WTC11 (cell line): ENCODE data around the gene LPP. TPM values are rescaled to one million over a fixed set of nuclear protein-coding genes. Genes with fewer than 3 reads are reported as not detected.

Source experiments
- ATAC-seq: fragments of 200-7000 bp; cut with Tn5 transposase; 2 replicates; pipeline ENCODE4 v1.10.0; 2021; ENCODE audit warnings: mild to moderate bottlenecking, moderate library complexity
- CTCF ChIA-PET: fragments of 300-600 bp; sonication (Branson Sonifier 250); formaldehyde crosslinking; loops from one replicate; lab custom pipeline; 2021; ENCODE audit warnings: antibody characterized with exemption; lab: Charles Lee
- POLR2A ChIA-PET: fragments of 350-600 bp; sonication (Branson Sonifier 250); formaldehyde crosslinking; loops from one replicate; lab custom pipeline; 2021; ENCODE audit warnings: antibody characterized with exemption; lab: Charles Lee
- DNase-seq: peaks from one replicate; pipeline ENCODE4 v3.0.0; 2021; ENCODE audit warnings: low spot score
- H3K27ac Mint-ChIP-seq: 2 replicates; pipeline ENCODE4 v1.8.0; 2021; ENCODE audit warnings: mixed read lengths
- H3K27me3 Mint-ChIP-seq: 2 replicates; pipeline ENCODE4 v1.8.0; 2021; ENCODE audit warnings: low read depth, mild to moderate bottlenecking, moderate library complexity, mixed read lengths
- H3K36me3 Mint-ChIP-seq: 2 replicates; pipeline ENCODE4 v1.8.0; 2021; ENCODE audit warnings: mixed read lengths
- H3K4me1 Mint-ChIP-seq: 2 replicates; pipeline ENCODE4 v1.8.0; 2022; ENCODE audit warnings: mixed read lengths
- H3K4me3 Mint-ChIP-seq: 2 replicates; pipeline ENCODE4 v1.8.0; 2021; ENCODE audit warnings: mild to moderate bottlenecking, moderate library complexity, mixed read lengths
- H3K9me3 Mint-ChIP-seq: 2 replicates; pipeline ENCODE4 v1.8.0; 2021; ENCODE audit warnings: mixed read lengths
- ATF1 ChIP-seq: sonication (generic); formaldehyde crosslinking; IDR thresholded peaks from 2 replicates; pipeline ENCODE4 v1.8.1; 2023; ENCODE audit warnings: mild to moderate bottlenecking, moderate library complexity, missing genetic modification reagents
- CBFB ChIP-seq: sonication (generic); formaldehyde crosslinking; IDR thresholded peaks from 2 replicates; pipeline ENCODE4 v1.8.1; 2022; ENCODE audit warnings: mild to moderate bottlenecking, low read depth, missing genetic modification reagents
- E2F1 ChIP-seq: sonication (generic); formaldehyde crosslinking; IDR thresholded peaks from 2 replicates; pipeline ENCODE4 v1.8.0; 2022; ENCODE audit warnings: mild to moderate bottlenecking, missing genetic modification reagents
- ESRRA ChIP-seq: sonication (generic); formaldehyde crosslinking; IDR thresholded peaks from 2 replicates; pipeline ENCODE4 v1.8.1; 2022; ENCODE audit warnings: mild to moderate bottlenecking, missing genetic modification reagents, borderline replicate concordance
- FOXJ3 ChIP-seq: sonication (generic); formaldehyde crosslinking; IDR thresholded peaks from 2 replicates; pipeline ENCODE4 v1.9.0; 2021; ENCODE audit warnings: missing genetic modification reagents, mild to moderate bottlenecking, borderline replicate concordance
- FOXP4 ChIP-seq: sonication (generic); formaldehyde crosslinking; IDR thresholded peaks from 2 replicates; pipeline ENCODE4 v1.8.0; 2022; ENCODE audit warnings: mild to moderate bottlenecking, missing genetic modification reagents
- NFATC4 ChIP-seq: fragments of 250-450 bp; sonication (Bioruptor Pico); IDR thresholded peaks from 2 replicates; pipeline ENCODE4 v1.9.0; 2021; ENCODE audit warnings: mild to moderate bottlenecking
- NR1H2 ChIP-seq: sonication (generic); formaldehyde crosslinking; IDR thresholded peaks from 2 replicates; pipeline ENCODE4 v1.9.0; 2021; ENCODE audit warnings: mild to moderate bottlenecking, moderate library complexity, missing genetic modification reagents
- NR2C2 ChIP-seq: sonication (generic); formaldehyde crosslinking; IDR thresholded peaks from 2 replicates; pipeline ENCODE4 v1.8.0; 2022; ENCODE audit warnings: mild to moderate bottlenecking, missing genetic modification reagents
- PREB ChIP-seq: sonication (generic); formaldehyde crosslinking; IDR thresholded peaks from 2 replicates; pipeline ENCODE4 v1.8.1; 2022; ENCODE audit warnings: mild to moderate bottlenecking, missing genetic modification reagents, moderate library complexity, borderline replicate concordance
- PRRX2 ChIP-seq: fragments of 250-450 bp; sonication (Bioruptor Pico); IDR thresholded peaks from 2 replicates; pipeline ENCODE4 v1.8.0; 2021; ENCODE audit warnings: mild to moderate bottlenecking
- RORB ChIP-seq: fragments of 250-450 bp; sonication (Bioruptor Pico); IDR thresholded peaks from 2 replicates; pipeline ENCODE4 v1.9.0; 2021; ENCODE audit warnings: mild to moderate bottlenecking
- TEAD1 ChIP-seq: sonication (generic); formaldehyde crosslinking; IDR thresholded peaks from 2 replicates; pipeline ENCODE4 v1.8.0; 2022; ENCODE audit warnings: mild to moderate bottlenecking, missing genetic modification reagents
- TEAD4 ChIP-seq: sonication (generic); formaldehyde crosslinking; IDR thresholded peaks from 2 replicates; pipeline ENCODE4 v1.8.0; 2022; ENCODE audit warnings: mild to moderate bottlenecking, missing genetic modification reagents
- TP53 ChIP-seq: sonication (generic); formaldehyde crosslinking; IDR thresholded peaks from 2 replicates; pipeline ENCODE4 v1.8.1; 2023; ENCODE audit warnings: mild to moderate bottlenecking, missing genetic modification reagents
- ZBTB21 ChIP-seq: sonication (generic); formaldehyde crosslinking; IDR thresholded peaks from 2 replicates; pipeline ENCODE4 v1.8.1; 2023; ENCODE audit warnings: mild to moderate bottlenecking, missing genetic modification reagents, borderline replicate concordance
- ZBTB43 ChIP-seq: sonication (generic); formaldehyde crosslinking; IDR thresholded peaks from 2 replicates; pipeline ENCODE4 v1.8.1; 2023; ENCODE audit warnings: mild to moderate bottlenecking, missing genetic modification reagents
- ZMAT4 ChIP-seq: fragments of 250-450 bp; sonication (Bioruptor Pico); IDR thresholded peaks from 2 replicates; pipeline ENCODE4 v1.9.0; 2021; ENCODE audit warnings: mild to moderate bottlenecking
- ZNF121 ChIP-seq: sonication (generic); formaldehyde crosslinking; IDR thresholded peaks from 2 replicates; pipeline ENCODE4 v1.8.0; 2023; ENCODE audit warnings: missing genetic modification reagents
- ZNF232 ChIP-seq: sonication (generic); formaldehyde crosslinking; IDR thresholded peaks from 2 replicates; pipeline ENCODE4 v1.8.0; 2022; ENCODE audit warnings: mild to moderate bottlenecking, missing genetic modification reagents
- ZNF425 ChIP-seq: fragments of 250-450 bp; sonication (Bioruptor Pico); conservative IDR thresholded peaks from 2 replicates; pipeline ENCODE4 v1.9.0; 2021; ENCODE audit warnings: mild to moderate bottlenecking
- ZNF512 ChIP-seq: sonication (generic); formaldehyde crosslinking; IDR thresholded peaks from 2 replicates; pipeline ENCODE4 v1.8.1; 2022; ENCODE audit warnings: missing genetic modification reagents, borderline replicate concordance
- ZNF671 ChIP-seq: fragments of 250-450 bp; sonication (Bioruptor Pico); IDR thresholded peaks from 2 replicates; pipeline ENCODE4 v1.8.0; 2021; ENCODE audit warnings: mild to moderate bottlenecking
- total RNA-seq: library from RNA; stranded (reverse); gene quantifications from 3 replicates; pipeline ENCODE4 v1.2.3, GENCODE V29; 2021

LPP gene
- total RNA-seq, 1 experiment from 2014 or later, result 49.6 TPM

GRCh38 chr3:188692700-188693099, 538.7 kb downstream of the LPP start (continued):
- TF ChIP-seq FOXP4 (no peak), ZNF232 (CRISPR knock-in tag) (no peak)
- TF ChIP-seq, all 79 proteins: peak for 0

GRCh38 chr3:188693435-188693834, 539.5 kb downstream of the LPP start:
- DNase-seq (no peak), ATAC-seq (no peak)
- H3K27me3 Mint-ChIP-seq, result no peaks in the 10 kb centered on the region
- no peak overlapping the region for H3K27ac Mint-ChIP-seq
- H3K4me1 Mint-ChIP-seq, result peaks cover 22% of the 10 kb centered on the region
- no peak overlapping the region for H3K4me3 Mint-ChIP-seq
- ChIA-PET CTCF (no interaction called here), POLR2A (no interaction called here)
- H3K9me3 Mint-ChIP-seq, result no peaks in the 10 kb centered on the region
- no peak for TF ChIP-seq ZNF121 (CRISPR knock-in tag)
- no peak for TF ChIP-seq ESRRA
- no peak for TF ChIP-seq PRRX2
- TF ChIP-seq TP53 (CRISPR knock-in tag), result no peak
- H3K36me3 Mint-ChIP-seq, result no peaks in the 10 kb centered on the region

- Mint-ChIP-seq H3K9me3 (no peaks in the 10 kb centered on the region), H3K36me3 (no peaks in the 10 kb centered on the region), H3K4me1 (peaks cover 19% of the 10 kb centered on the region), H3K27ac (no peak overlapping the region), H3K4me3 (no peak overlapping the region), H3K27me3 (no peaks in the 10 kb centered on the region)
- DNase-seq, result no peak
- no peak for ATAC-seq
- POLR2A ChIA-PET, result no interaction called here
- CTCF ChIA-PET, result interaction anchor here (1.9 kb wide), 1 partner anchor 54 kb away, joined by 6 read pairs; no protein-coding TSS in a partner anchor
- no peak for TF ChIP-seq FOXJ3 (CRISPR knock-in tag)
- TF ChIP-seq PREB, result no peak
- TF ChIP-seq RORB, result no peak
- no peak for TF ChIP-seq E2F1 (CRISPR knock-in tag)
- TF ChIP-seq NFATC4 (CRISPR knock-in tag), result no peak
- TF ChIP-seq ESRRA, result no peak
- TF ChIP-seq ZNF512, result no peak
- TF ChIP-seq ZNF425 (CRISPR knock-in tag), result no peak
- TF ChIP-seq ZMAT4 (CRISPR knock-in tag), result no peak
- no peak for TF ChIP-seq NR1H2 (CRISPR knock-in tag)
- no peak for TF ChIP-seq ATF1 (CRISPR knock-in tag)
- TF ChIP-seq TEAD1 (CRISPR knock-in tag), result no peak
- TF ChIP-seq TEAD4 (CRISPR knock-in tag), result no peak
- no peak for TF ChIP-seq ZBTB21 (CRISPR knock-in tag)
- TF ChIP-seq NR2C2 (CRISPR knock-in tag), result no peak
- TF ChIP-seq ZNF671 (CRISPR knock-in tag), result no peak
- TF ChIP-seq ZBTB43 (CRISPR knock-in tag), result no peak
- TF ChIP-seq CBFB (CRISPR knock-in tag), result no peak
Observed at GRCh38 chr3:188695241-188695640, 541.3 kb downstream of the LPP start.
